ENCODE measurements around the gene EML6.

The EML6 gene

DNA sequence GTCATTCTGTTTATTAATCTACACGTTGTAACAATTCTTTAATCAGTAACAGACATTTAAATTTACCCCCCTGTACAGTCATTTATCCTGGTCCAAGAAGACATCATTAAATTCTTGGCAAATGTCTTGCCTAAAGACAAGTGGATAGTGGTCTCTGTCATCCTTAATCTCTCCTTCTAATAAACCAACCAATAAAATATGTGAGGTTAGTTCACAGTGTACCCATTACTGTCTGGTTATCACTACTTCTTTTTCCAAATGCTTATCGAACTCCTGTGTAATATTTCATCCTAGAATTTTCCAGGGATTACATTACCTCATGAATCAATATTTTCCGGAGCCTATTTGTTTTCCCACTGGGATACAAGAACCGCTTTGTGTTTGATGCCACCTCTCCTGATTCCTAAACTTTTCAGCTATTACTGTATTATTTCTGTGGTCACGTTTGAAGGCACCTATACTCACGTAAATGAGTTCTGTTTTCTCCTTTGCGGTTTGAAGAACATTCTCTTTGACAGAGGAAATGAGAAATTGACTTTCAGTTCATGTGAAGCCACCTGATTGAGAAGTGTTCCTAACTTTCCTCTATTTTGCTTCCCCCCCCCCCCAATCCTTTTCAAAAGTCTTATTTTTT lies 195.3 kb downstream of the EML6 start:
- no peak for DNase-seq

DNA sequence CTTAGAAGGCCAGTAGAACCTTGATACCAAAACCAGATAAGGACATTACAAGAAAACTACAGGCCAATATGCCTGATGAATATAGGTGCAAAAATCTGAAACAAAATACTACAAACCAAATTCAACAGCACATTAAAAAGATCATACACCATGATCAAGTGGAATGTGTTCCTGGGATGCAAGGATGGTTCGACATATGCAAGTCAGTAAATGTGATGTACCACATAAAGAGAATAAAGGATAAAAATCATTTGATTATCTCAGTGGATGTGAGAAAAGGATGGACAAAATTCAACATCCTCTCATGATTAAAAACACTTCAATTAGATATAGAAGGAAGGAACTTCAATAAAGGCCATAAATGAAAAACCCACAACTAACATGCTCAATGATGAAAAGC lies 197.2 kb downstream of the EML6 start:
- DNase-seq, result no peak

DNA sequence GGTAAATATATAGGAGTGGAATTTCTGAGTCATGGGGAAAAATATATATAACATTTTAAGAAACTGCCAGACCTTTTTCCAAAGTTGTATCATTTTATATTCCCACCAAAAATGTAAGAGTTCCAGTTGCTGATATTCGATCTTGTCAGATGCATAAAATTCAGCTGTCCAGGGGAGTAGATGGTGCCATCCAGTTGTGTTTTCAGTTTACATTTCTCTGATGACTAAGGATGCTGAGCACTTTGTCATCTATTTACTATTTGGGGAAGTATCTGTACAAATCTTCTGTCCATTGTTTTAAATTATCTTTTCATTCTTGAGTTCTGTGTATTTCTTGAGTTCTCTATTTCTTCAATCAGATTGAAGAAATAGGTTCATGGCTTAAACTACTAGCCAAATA lies 200.7 kb downstream of the EML6 start:
- no peak for DNase-seq

DNA sequence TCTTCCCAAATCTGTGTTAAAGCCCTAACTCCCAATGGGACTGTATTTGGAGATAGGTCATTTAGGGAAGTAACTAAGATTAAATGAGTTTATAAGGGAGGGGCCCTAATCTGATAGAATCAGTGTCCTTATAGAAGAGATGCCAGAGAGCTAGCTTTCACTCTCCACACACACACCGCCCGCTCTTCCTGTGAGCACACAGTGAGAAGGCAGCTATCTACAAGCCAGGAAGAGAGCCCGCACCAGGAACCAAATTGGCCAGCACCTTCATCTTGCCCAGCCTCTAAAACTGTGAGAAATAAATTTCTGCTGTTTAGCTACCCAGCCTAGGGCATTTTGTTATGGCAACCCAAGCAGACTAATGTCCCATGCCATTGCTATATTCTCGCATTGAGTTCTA lies 201.6 kb downstream of the EML6 start:
- DNase-seq, result no peak

DNA sequence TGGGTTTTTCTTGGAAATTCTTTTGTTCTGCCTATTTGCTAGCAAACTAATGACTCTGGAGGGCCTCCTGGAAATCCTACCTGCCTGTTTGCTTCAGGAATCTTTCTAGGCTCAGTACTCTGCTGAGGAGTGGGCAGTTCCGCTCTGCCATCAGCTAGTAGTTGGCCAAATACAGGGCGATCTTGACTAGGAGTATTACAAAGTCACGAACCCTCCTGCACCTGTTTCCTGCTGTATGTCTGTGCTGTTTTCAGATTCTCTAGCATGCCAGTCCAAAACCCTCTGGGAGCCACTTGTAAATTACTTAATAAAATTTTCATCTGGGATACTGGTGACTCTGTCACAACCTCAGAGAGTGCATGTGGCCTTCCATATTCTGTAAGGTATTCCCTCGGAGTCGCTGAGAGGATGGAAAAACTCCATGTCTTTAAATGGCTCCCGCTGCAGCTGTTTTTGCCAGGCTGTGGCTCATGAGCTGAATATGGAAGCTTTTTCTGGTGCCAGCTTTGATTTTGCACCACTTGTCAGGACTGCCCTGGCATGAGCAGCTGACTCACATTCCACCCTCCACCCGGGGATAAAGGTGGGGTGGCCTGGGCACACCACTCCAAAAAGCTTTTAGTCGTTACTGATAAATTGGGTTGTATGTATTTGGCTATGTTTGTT lies 203.8 kb downstream of the EML6 start:
- DNase-seq, result no peak

DNA sequence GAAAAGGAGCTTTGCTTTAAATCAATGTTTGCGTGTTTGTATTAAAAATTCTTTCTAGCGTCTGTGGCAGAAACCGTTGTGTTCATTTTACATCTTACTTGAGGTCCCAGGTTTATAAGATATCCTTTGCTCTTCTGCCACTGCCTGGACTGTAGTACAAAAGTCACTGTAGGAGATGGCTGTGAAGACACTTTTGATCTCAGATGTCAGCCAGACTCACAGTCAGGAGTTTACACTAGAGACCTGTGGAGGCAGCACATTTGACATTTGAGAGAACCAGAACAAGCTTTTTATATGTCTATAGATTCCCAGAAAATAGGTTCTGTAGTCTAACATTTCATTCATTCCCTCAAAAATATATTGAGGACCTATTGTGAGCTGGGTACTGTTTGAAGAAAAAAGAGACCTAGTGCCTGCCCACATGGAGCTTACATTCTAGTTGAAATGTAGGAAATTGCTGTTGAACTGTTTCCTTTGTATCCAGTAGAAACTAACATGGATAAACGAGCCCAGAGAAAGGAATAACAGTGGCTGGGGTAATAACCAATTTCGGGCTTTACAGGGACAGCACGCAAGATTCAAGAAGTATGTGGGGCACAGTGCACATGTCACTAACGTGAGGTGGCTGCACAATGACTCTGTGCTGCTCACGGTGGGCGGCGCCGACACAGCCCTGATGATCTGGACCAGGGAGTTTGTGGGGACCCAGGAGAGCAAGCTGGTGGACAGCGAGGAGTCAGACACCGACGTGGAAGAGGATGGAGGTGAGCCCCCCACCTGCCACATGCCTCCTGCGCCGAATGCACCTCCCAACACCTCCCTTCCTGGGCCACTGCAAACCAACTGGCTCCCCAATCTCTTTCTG lies 204.5 kb downstream of the EML6 start:
- no peak for DNase-seq

DNA sequence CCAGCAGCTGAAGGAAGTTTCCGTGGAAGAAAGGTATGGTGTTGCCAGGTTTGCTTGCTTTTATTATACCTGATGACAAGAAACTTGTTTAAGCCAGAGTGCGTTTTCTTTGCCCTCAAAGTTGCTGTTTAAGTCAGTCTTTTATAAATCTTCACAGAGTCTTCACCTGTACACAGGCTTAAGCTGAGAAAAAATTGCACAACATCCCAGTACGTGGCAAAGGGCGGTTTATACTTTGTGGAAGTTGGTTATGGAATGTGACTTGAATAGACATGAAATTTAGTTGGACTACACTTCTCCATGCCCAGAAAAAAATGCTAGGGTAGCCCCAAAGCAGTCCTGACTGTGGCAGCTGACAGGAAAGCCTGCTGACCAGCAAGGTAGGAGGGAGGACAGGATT lies 205.3 kb downstream of the EML6 start:
- DNase-seq, result no peak

DNA sequence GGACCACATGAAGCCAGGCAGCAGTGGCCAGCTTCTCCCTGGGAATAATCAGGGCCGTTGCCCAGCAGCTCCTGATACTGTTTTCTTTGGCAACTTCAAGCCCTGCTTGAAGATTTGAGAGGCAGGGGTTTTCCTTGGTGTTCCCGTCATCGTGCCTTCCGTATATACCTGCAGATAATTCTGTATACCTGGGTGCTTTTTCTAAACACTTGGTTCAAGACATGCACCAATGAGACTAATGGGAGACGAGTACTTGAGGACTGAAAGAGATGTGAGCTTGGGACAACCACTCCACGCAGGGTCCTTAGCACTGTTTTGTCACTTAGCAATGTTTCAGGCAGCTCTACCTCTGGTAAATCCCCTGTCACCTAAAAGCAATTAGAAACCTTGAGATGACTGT lies 208.0 kb downstream of the EML6 start:
- no peak for DNase-seq

DNA sequence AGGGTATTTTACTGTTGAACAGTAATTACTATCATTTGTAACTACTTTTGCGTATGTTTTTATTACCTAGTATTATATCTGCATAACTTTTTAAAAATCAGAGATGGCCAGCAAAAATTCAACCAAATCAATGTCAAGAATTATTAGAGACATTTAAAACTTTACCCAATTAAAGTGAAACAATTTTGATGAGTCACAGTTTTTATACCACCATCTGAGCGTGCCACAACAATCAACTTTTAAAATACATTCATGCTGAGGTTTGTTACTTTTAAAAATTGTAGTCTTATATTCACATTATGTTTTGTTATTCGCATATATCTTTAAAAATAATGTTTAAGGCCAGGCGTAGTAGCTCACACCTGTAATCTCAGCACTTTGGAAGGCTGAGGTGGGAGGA lies 211.9 kb downstream of the EML6 start:
- no peak for DNase-seq

DNA sequence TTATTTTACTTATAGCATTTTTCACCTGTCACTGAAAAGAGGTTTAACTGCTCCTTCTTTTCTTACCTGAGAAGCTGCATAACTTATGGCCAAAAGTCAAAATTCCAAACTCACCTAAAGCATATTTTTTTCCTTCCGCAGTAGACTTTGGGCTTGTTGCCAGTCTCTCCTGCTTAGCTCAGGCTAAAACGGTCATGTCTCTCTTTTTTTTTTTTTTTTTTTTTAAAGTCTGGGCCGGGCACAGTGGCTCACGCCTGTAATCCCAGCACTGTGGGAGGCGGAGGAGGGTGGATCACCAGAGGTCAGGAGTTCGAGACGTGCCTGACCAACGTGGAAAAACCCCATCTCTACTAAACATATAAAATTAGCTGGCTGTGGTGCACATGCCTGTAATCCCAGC lies 213.3 kb downstream of the EML6 start:
- DNase-seq, result no peak

DNA sequence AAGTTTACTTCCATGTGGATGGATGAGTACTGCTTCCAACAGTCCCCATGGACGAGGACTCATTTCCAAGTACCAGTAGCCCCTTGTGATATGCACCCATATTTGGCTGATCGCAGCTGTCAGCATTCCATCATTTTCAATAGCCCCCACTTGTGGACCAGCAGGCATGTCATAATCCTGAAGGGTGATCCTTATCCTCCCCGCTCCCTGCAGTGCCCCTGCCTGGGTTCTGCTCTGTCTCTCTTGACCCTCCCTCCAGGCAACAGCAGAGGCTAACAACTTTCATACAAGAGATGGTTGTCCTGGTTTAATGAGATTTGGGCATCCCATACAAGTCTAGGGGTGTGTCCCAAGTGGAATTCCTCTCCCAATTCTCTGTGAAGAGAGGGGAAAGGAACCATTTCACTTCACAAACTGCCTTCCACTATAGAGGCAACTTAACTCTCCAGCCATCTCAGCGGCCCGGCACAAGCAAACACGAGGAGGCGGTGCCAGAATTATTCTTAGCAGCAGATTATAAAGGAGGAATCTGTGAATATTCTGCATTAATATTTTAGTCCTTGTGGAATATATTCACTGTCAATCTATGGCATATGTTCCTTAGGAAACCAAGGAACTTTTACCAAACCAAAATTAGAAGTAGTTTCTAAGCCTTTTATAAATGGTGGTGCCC lies 216.1 kb downstream of the EML6 start:
- DNase-seq, result no peak

DNA sequence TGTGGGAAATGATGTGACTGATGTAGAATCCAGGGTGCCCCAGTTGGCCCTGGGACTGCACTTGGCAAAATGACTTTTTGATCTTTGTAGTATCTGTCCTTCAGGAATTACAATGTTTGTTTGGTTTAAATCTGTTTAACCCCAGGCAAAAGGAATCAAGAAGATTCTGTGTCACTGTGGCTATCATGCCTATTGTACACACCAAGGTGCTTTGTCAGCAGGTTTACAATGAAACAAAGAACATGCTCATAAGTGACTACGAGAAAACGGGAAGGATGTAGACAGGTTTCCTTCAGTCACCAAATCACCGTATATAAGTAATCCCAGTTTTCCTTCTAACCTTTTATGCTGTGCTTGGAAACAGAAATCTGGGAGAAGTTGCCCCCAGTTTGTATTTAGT lies 217.3 kb downstream of the EML6 start:
- DNase-seq, result no peak

DNA sequence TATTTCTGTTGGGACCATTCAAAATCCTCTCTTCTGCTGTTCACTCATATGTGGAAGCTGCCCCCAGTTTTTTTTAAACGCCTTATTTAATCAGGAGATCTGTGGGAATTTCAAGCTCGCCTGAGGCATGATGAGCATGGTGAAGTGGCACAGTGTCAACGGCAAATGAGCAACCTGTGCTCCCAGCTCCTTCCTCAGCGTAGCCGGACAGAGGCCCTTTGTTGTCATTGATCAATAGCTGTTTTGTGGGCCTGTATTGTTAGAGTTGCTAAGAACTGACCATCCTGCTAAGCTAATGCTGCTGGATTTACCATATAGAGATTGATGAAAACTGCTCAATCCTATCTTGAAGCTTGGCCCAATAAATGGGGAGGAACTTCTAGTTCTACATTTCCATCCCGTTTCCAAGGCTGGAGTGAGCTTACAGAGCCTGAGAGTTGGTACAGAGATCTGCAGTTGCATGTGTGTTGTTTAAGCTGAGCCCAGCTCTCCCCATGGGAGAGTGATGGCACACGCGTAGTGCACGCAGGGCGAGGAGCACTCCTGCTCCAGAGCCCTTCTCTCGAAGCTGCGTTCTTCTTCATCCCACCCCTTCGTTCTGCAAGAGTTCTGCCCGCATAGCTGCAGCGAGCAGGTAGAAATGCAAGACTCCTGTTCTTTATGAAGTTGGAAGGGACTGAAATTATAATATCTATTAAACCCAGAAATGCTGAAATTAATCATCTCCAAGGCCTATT lies 218.0 kb downstream of the EML6 start:
- no peak for DNase-seq

DNA sequence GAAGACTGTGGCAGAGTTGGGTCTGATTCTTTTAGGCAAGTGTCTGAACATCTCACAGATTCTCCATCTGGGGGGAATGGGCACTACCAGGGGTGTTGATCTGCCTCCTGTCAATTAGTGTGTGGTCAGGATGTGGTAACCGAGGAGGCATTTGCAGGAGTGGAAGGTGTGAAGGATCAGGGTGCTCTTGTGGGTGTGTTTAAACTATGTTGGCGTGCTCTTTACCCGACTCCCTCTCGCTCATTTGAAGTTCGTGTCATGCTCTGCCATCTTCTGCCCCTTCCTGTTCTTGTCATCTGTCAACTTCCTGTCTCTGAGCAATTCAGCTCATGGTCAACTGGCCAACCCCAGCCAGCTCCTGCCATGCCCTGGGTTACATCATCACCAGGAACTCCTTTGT lies 218.9 kb downstream of the EML6 start:
- DNase-seq, result peak; percentile 45

DNA sequence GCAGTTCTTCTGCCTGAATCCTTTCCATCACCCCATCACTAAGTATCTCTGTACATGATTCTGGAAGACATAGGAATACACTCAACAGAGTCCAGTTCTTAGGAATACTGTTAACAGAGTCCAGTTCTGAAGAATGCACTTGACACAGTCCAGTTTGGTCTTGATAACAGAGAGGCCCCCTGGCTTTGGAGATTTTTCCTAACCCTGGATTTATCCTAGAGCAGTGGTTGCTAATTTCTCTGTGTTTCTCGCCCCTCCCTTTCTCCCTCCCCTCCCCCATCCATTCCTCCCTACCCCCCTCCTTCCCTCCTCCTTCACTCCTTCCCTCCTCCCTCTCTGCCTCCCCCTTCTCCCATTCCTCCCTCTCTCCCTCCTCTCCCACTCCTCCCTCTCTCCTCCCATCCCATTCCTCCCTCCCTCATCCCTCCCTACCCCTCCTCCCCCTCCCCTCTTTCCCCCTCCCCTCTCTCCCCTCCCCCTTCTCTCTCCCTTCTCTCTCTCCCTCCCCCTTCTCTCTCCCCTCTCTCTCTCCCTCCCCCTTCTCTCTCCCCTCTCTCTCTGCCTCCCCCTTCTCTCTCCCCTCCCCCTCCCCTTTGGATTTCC lies 221.4 kb downstream of the EML6 start:
- DNase-seq, result no peak

DNA sequence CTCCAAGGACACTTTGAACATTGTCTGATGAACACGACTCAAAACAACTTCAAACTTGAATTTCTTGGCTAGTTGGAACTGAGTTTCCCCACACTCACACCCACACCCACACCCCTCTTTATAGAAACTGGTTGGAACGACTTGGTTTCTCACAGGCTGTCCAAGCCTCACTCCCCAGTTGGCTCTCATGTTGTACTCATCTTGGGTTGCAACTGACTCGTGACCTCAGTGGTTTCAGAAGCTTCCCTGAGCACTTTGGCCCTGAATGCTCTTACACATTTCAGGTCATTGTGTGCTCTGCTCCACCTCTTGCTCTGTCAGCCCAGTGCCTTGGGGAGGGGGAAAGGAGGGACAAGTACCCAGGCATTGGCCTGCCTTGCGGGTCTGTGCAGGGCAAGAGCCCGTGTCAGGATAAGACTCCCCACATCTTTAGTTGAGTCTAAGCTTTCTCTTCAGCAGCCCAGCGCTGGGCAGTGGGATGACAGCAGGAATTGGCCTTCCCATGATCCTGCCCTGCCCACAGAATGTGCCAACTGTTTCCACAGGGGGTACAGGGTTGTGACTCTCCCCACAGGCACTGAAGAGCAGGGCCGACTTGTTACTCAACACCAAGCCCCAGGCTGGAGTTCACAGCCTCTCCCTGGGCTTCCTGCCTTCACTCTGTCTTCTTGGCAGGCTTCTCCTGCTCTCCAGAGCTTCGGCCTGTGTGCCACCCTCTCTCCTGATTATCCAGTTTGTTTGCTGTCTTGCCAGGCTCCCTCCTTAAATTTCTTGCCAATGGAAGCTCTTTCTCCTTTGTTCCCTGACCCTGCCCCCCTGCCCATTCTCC lies 222.1 kb downstream of the EML6 start:
- peak; percentile 21 for DNase-seq

DNA sequence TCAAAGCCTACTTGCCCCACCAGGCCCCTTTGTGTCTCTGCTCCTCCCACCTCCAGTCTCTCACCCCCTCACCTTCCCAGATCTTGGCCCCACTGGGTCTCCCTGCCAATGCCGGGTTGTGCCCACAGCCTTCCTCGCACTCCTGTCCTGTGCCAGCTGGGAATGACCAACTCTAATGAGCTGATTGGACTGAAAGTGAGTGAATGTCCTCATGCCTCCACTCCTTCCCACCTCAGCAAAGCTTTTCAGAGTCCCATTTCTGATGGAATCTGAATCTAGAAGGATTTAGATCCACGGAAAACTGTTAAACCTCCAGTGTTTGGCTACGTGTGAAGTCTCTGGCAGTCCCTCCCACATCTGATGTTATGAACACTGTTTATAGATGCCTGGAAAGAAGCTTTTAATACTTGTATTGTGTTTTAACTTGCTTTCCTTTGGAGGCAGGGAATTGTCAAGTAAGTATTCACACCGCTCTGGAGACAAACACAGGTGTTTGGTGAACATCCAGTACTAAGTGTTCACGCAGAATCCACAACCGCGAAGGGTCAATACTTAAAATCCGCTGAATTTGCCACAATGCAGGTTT lies 222.9 kb downstream of the EML6 start:
- DNase-seq, result no peak

DNA sequence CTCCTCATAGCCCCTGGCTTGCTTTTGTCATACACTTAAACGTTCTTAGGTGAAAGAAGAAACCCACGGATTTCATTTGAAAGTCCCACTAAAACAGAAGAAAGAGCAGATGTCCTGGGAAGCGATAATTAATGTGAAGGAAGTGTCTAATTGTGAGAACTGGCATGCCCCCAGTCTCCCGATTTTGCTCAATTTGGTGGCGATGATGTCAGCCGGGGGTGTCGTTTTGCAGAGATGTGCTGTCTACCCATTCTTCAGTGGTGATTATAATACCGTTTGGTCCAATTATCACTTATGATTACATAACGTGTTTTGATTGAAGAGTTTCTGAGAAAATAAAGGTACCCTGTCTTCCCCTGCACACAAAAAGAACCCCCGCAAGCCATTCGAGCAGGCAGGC lies 223.7 kb downstream of the EML6 start:
- no peak for DNase-seq

DNA sequence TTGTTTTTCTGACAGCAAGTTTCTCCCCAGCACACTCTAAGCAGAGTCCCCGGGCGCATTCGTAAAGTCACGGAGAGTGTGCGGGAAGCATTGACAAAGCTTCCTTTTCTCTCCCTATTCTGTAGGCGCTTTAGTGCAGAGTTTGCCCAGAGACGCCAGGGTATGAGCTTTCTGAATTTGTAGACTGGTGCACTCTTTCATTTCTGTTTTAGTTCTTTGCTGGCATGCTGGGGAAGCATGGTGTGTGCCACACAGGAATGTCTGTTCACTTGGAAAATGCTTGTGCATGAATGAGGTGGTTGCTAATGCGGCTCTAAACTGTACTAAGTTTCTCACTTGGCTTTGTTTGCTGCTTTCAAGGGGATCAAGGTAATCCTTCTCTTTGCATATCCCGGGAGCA lies 224.2 kb downstream of the EML6 start:
- DNase-seq, result no peak

DNA sequence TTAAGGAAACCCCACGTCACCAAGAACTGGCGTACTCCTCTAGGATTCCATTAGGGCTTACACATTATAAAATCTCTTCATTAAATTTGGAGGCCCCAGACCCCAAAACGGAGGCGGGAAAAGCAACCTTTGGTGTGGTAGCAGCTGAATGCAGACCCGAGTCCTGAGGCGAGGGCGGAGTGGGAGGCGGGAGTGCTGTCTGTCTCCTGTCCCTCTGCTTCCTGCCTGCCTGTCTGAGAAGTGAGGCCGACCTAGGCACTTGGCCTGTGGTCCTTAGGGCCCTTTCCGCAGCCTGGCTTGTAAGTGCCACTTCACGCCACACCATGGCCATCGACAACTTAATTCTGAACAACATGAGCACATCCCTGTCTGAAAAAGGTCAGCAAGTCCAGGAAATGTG lies 224.7 kb downstream of the EML6 start:
- no peak for DNase-seq

DNA sequence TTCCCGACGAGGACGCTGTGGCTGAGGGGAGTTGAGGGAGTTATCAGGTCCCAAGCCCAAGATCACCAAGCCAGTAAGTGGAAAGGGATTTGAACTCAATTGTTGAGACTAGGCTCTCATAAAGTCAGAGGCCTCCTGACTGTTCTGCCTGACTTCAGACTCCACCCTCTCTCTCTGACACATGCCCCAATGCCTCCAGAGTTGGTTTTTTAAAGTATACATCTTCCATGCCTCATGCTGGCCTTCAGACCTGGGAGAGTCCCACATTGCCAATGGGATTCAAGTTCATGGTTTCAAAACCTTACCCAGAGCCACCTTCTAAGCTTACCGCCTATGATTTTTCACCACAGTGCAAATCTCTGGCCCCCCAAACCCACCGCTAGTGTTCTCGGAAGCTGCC lies 226.0 kb downstream of the EML6 start:
- DNase-seq, result no peak
